Neuronal stem cell (in vitro differentiated cells): ENCODE results near the gene NXPH1.

Experiments
- DNase-seq: peaks from one replicate; pipeline ENCODE4 v3.0.0-alpha.2; 2013; ENCODE audit warnings: low spot score
- H2AFZ ChIP-seq: one replicate; pipeline ENCODE4 v1.6.1; 2013; ENCODE audit warnings: mild to moderate bottlenecking, low read length, inconsistent platforms
- H2AK5ac ChIP-seq: 2 replicates; pipeline ENCODE4 v1.6.1; 2013; ENCODE audit warnings: low read depth, mild to moderate bottlenecking, inconsistent platforms, low read length, moderate library complexity, mixed read lengths
- H2BK120ac ChIP-seq: 2 replicates; pipeline ENCODE4 v1.6.1; 2013; ENCODE audit warnings: low read depth, mild to moderate bottlenecking, inconsistent platforms, low read length, moderate library complexity, mixed read lengths
- H2BK12ac ChIP-seq: one replicate; pipeline ENCODE4 v1.6.1; 2013; ENCODE audit warnings: low read length, inconsistent platforms
- H2BK15ac ChIP-seq: 2 replicates; pipeline ENCODE4 v1.6.1; 2013; ENCODE audit warnings: mild to moderate bottlenecking, low read length, inconsistent platforms, mixed read lengths
- H2BK5ac ChIP-seq: one replicate; pipeline ENCODE4 v1.6.1; 2013; ENCODE audit warnings: inconsistent platforms, mild to moderate bottlenecking, low read length, moderate library complexity
- H3K14ac ChIP-seq: one replicate; pipeline ENCODE4 v1.6.1; 2013; ENCODE audit warnings: low read length, inconsistent platforms
- H3K18ac ChIP-seq: 2 replicates; pipeline ENCODE4 v1.6.1; 2013; ENCODE audit warnings: low read length, inconsistent platforms
- H3K23ac ChIP-seq: 2 replicates; pipeline ENCODE4 v1.6.1; 2013; ENCODE audit warnings: low read depth, mild to moderate bottlenecking, mixed read lengths, low read length, inconsistent platforms; ENCODE audit not compliant: poor library complexity
- H3K27ac ChIP-seq: replicated peaks from 3 replicates; pipeline ENCODE4 v1.5.1; 2013; ENCODE audit warnings: low read length, inconsistent platforms
- H3K27me3 ChIP-seq, 3 experiments: 2 replicates each; pipeline ENCODE4 v1.6.1; 2013; ENCODE audit warnings: low read length in 3 of 3, mild to moderate bottlenecking in 2 of 3, inconsistent platforms in 1 of 3, low read depth in 1 of 3, mixed read lengths in 1 of 3, moderate library complexity in 1 of 3; ENCODE audit not compliant: control insufficient read depth in 3 of 3, insufficient read depth in 3 of 3
- H3K36me3 ChIP-seq, 2 donors: replicated peaks in 1 of 2; 2 replicates each; pipeline ENCODE4 v1.6.1; 2013; ENCODE audit warnings: low read length in 2 of 2; ENCODE audit not compliant: control insufficient read depth in 2 of 2, insufficient read depth in 2 of 2
- H3K4ac ChIP-seq: 2 replicates; pipeline ENCODE4 v1.6.1; 2013; ENCODE audit warnings: inconsistent platforms, mild to moderate bottlenecking, low read length, moderate library complexity
- H3K4me1 ChIP-seq, 2 donors: 1 replicate in 1 of 2; 2 replicates in 1 of 2; pipeline ENCODE4 v1.6.1; 2013; ENCODE audit warnings: low read length in 2 of 2, low read depth in 1 of 2; ENCODE audit not compliant: control insufficient read depth in 2 of 2, insufficient read depth in 1 of 2
- H3K4me2 ChIP-seq: one replicate; pipeline ENCODE4 v1.6.1; 2013; ENCODE audit warnings: mild to moderate bottlenecking, low read length, inconsistent platforms; ENCODE audit not compliant: insufficient read depth, poor library complexity, severe bottlenecking
- H3K4me3 ChIP-seq, 2 donors: 2 replicates each; pipeline ENCODE4 v1.5.1; 2013; ENCODE audit warnings: low read length in 2 of 2, mild to moderate bottlenecking in 2 of 2, inconsistent platforms in 1 of 2, moderate library complexity in 1 of 2
- H3K79me1 ChIP-seq: one replicate; pipeline ENCODE4 v1.6.1; 2013; ENCODE audit warnings: low read depth, mild to moderate bottlenecking, inconsistent platforms, low read length, moderate library complexity
- H3K9ac ChIP-seq: one replicate; pipeline ENCODE4 v1.6.1; 2013; ENCODE audit warnings: mild to moderate bottlenecking, low read depth, low read length, inconsistent platforms; ENCODE audit not compliant: poor library complexity
- H3K9me3 ChIP-seq, 2 donors: replicated peaks in 1 of 2; 2 replicates each; pipeline versions ENCODE3 to v1.6.1; 2013; ENCODE audit warnings: low read length in 2 of 2, mild to moderate bottlenecking in 2 of 2, inconsistent platforms in 1 of 2, low read depth in 1 of 2, mixed read lengths in 1 of 2, moderate library complexity in 1 of 2; ENCODE audit not compliant: control insufficient read depth in 2 of 2, insufficient read depth in 1 of 2
- H4K8ac ChIP-seq: one replicate; pipeline ENCODE4 v1.6.1; 2013; ENCODE audit warnings: low read depth, mild to moderate bottlenecking, inconsistent platforms, low read length, moderate library complexity
- H4K91ac ChIP-seq: one replicate; pipeline ENCODE4 v1.6.1; 2013; ENCODE audit warnings: low read length, low read depth, mild to moderate bottlenecking, inconsistent platforms; ENCODE audit not compliant: poor library complexity
- WGBS, 2 donors: extraction: QIAGEN DNeasy Blood & Tissue Kit; methylation state at CpG; one replicate each; pipeline ENCODE4 v1.1.7; 2013; ENCODE audit warnings: missing lambda C conversion rate in 2 of 2, mixed read lengths in 1 of 2; ENCODE audit not compliant: insufficient read length in 2 of 2, insufficient replicate concordance in 1 of 2; ENCODE audit errors: extremely low coverage in 2 of 2; 5-methylcytosine and 5-hydroxymethylcytosine counted together

The NXPH1 gene

DNA sequence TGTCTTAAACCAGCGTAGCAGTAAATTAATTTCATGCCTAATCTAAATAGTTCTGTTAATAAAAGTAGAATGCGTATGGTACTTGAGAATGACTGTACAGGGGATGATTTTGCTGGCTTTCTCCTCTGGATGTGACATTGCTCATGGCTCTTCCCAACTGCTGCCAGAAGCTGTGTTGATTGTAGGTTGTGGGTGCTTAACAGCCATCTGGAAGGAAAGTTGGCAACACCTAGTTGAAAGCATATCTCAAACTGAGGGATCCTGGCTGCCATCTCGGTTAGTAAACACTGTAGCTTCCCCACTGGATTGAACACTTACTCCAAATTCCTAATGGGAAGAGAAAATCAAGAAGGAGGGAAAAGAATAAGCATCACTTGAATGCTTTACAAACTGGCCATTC, 130.9 kb downstream of the NXPH1 start:
- Histone ChIP-seq H3K79me1 (no peaks in the 10 kb centered on the region), H3K4me3 (no peak overlapping the region), H3K18ac (no peak overlapping the region), H4K8ac (no peak overlapping the region), H3K36me3 (no peaks in the 10 kb centered on the region), H3K4me2 (no peak overlapping the region), H3K14ac (no peak overlapping the region), H3K23ac (no peak overlapping the region), H2BK5ac (no peak overlapping the region), H2BK15ac (no peak overlapping the region), H3K27ac (no peak overlapping the region), H2BK12ac (no peak overlapping the region), H2AK5ac (no peak overlapping the region), H2BK120ac (no peak overlapping the region), H3K27me3 (peaks cover 0 to 2% (median 0%) of the 10 kb centered on the region in 3 experiments), H3K9me3 (no peaks in the 10 kb centered on the region), H4K91ac (no peak overlapping the region), H3K9ac (no peak overlapping the region), H3K4ac (no peak overlapping the region), H2AFZ (no peak overlapping the region), H3K4me1 (peaks cover 0 to 10% of the 10 kb centered on the region in 2 donors)
- WGBS, 2 donors = no CpG with 5 or more reads among the region's 3 CpGs
- no peak for DNase-seq

DNA sequence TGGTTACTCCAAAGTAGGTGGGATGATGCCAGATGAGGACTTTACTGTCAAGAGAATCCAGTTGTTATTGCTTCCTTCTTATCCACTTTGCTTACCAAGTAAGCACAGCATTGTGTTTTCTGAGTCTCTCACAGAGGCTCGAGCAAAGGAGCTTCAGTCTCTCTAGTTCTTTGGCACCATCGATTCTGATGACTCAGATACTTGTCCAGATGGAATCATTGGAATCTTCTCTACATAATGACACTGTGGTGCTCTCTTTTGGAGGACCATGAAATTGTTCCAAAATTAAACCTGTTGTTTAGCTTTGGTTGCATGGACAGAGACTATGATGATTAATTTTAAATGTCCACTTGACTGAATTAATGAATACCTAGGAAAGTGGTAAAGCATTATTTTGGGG, 132.6 kb downstream of the NXPH1 start:
- Histone ChIP-seq H2BK12ac (no peak overlapping the region), H2BK120ac (no peak overlapping the region), H3K23ac (no peak overlapping the region), H2AK5ac (no peak overlapping the region), H4K91ac (no peak overlapping the region), H2AFZ (no peak overlapping the region), H3K79me1 (no peaks in the 10 kb centered on the region), H3K27ac (no peak overlapping the region), H3K27me3 (peaks cover 0 to 2% (median 0%) of the 10 kb centered on the region in 3 experiments), H3K9me3 (no peaks in the 10 kb centered on the region), H3K18ac (no peak overlapping the region), H2BK15ac (no peak overlapping the region), H3K14ac (no peak overlapping the region), H3K9ac (no peak overlapping the region), H4K8ac (no peak overlapping the region), H3K4me1 (peaks cover 0 to 4% of the 10 kb centered on the region in 2 donors), H3K4me3 (no peak overlapping the region), H3K4me2 (no peak overlapping the region), H2BK5ac (no peak overlapping the region), H3K36me3 (no peaks in the 10 kb centered on the region), H3K4ac (no peak overlapping the region)
- DNase-seq = no peak
- WGBS, 2 donors = no CpG with 5 or more reads among the region's 2 CpGs

DNA sequence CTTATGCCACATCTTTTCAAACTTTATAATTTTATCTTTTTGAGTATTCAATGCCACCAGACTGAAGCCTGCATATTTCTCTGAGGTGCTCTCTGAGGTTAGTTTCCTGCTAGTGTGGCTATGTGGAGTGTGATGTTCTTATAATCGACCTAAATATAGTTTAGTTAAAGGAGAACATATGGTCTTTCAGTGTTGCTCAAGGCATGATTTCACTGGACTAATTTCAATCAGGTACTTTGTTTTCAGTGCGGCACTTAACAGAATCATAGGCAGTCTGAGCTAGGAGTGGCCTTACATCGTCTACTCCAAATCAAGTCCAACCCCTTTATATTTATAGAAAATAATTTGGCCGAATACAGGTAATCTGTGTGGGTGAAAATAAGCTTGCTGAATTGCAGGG, 134.2 kb downstream of the NXPH1 start:
- no peak overlapping the region for H3K4me3 ChIP-seq
- no CpG with 5 or more reads among the region's 4 CpGs for WGBS, 2 donors
- no peaks in the 10 kb centered on the region for H3K9me3 ChIP-seq
- H4K8ac ChIP-seq = no peak overlapping the region
- no peak overlapping the region for H3K4ac ChIP-seq
- no peak overlapping the region for H2AK5ac ChIP-seq
- H3K18ac ChIP-seq = no peak overlapping the region
- no peak overlapping the region for H3K14ac ChIP-seq
- H2BK5ac ChIP-seq = no peak overlapping the region
- no peaks in the 10 kb centered on the region for H3K36me3 ChIP-seq
- H3K9ac ChIP-seq = no peak overlapping the region
- H3K4me2 ChIP-seq = no peak overlapping the region
- no peak overlapping the region for H3K27ac ChIP-seq
- H2AFZ ChIP-seq = no peak overlapping the region
- H3K79me1 ChIP-seq = no peaks in the 10 kb centered on the region
- H2BK120ac ChIP-seq = no peak overlapping the region
- peaks cover 0 to 2% of the 10 kb centered on the region in 2 donors for H3K4me1 ChIP-seq
- H2BK15ac ChIP-seq = no peak overlapping the region
- H2BK12ac ChIP-seq = no peak overlapping the region
- peaks cover 0 to 2% (median 0%) of the 10 kb centered on the region in 3 experiments for H3K27me3 ChIP-seq
- no peak overlapping the region for H3K23ac ChIP-seq
- no peak for DNase-seq
- no peak overlapping the region for H4K91ac ChIP-seq

DNA sequence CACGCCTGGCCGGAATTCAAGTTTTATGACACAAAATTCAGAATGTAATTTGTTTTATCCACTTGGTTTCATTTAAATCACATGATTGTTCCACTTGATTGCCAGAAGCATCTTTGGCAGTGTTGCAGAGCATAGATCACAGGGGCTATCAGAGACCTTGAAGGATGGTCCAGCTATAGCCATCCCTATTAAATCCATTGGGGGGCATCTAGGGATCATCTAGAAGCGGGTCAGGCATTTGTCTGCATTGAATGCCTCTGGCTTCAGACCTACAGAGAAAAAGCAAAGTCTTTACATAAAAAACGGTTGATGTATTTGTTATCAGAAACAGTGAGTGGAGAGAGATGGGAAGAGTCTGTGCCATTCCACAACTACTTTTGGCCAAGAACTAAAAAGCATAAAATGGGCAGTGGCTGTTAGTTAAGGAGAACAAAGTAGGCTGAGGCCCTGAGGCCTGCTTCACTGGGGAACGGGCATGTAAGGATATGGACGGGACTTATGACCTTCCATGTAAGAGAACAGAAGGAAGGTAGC, 146.3 kb downstream of the NXPH1 start:
- H3K9ac ChIP-seq = no peak overlapping the region
- H3K4ac ChIP-seq = no peak overlapping the region
- H2AK5ac ChIP-seq = no peak overlapping the region
- DNase-seq = no peak
- H4K8ac ChIP-seq = no peak overlapping the region
- no peaks in the 10 kb centered on the region for H3K79me1 ChIP-seq
- H2BK15ac ChIP-seq = no peak overlapping the region
- H3K27me3 ChIP-seq = no peaks in the 10 kb centered on the region
- H3K4me1 ChIP-seq = no peaks in the 10 kb centered on the region
- H3K9me3 ChIP-seq = no peaks in the 10 kb centered on the region
- H2BK120ac ChIP-seq = no peak overlapping the region
- no peaks in the 10 kb centered on the region for H3K36me3 ChIP-seq
- no peak overlapping the region for H3K27ac ChIP-seq
- no peak overlapping the region for H3K18ac ChIP-seq
- no peak overlapping the region for H2AFZ ChIP-seq
- WGBS, 2 donors = no CpG with 5 or more reads among the region's 6 CpGs
- H3K4me2 ChIP-seq = no peak overlapping the region
- H2BK5ac ChIP-seq = no peak overlapping the region
- H2BK12ac ChIP-seq = no peak overlapping the region
- H4K91ac ChIP-seq = no peak overlapping the region
- H3K23ac ChIP-seq = no peak overlapping the region
- H3K14ac ChIP-seq = no peak overlapping the region
- no peak overlapping the region for H3K4me3 ChIP-seq
